GM12878 (cell line): ENCODE measurements around the gene GPC5.

Experiments used
- RCOR1 ChIP-seq: conservative IDR thresholded peaks from 2 replicates; pipeline ENCODE4 v1.6.1; 2012; ENCODE audit warnings: low read depth, low read length, improper control_type of control experiment
- TF ChIP-seq, protein P1 (sequence below): IDR thresholded peaks from 2 replicates; pipeline ENCODE4 v1.6.1; 2011; ENCODE audit warnings: low read depth, mild to moderate bottlenecking, low read length, moderate library complexity, borderline replicate concordance; ENCODE audit errors: extremely low read depth

DNA sequence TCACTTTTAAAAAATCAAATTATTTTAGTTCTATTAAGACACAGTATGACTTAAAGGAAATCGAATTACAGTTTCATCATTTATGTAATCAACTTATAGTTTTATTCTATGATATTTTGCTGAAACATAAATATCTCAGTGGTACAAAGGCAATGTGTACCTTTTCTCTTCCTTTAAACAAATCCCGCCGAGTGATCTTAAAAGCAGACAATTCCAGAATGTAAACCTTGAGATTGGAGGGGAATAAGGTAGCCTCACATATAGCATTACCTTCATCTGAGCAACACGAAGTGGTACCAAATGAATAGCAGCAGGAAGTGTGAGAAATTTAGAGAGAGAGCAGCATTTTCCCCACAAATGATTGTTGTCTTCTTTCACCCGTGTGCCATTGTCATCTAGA is 986.0 kb downstream of the GPC5 start:
- TF ChIP-seq, protein P1, sequence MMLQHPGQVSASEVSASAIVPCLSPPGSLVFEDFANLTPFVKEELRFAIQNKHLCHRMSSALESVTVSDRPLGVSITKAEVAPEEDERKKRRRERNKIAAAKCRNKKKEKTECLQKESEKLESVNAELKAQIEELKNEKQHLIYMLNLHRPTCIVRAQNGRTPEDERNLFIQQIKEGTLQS = no peak
- no peak for TF ChIP-seq RCOR1
